ENCODE data around the gene GNMT. TPM values are rescaled to one million over a fixed set of nuclear protein-coding genes. Genes with fewer than 3 reads are reported as not detected.

Gene GNMT
- total and polyA plus RNA-seq, 9 of the 15 experiments (the other 6 are each of a cell fraction or from before 2014, with no cell fraction given), result 0.11 to 0.29 (median 0.15) TPM; not detected in 6

DNA sequence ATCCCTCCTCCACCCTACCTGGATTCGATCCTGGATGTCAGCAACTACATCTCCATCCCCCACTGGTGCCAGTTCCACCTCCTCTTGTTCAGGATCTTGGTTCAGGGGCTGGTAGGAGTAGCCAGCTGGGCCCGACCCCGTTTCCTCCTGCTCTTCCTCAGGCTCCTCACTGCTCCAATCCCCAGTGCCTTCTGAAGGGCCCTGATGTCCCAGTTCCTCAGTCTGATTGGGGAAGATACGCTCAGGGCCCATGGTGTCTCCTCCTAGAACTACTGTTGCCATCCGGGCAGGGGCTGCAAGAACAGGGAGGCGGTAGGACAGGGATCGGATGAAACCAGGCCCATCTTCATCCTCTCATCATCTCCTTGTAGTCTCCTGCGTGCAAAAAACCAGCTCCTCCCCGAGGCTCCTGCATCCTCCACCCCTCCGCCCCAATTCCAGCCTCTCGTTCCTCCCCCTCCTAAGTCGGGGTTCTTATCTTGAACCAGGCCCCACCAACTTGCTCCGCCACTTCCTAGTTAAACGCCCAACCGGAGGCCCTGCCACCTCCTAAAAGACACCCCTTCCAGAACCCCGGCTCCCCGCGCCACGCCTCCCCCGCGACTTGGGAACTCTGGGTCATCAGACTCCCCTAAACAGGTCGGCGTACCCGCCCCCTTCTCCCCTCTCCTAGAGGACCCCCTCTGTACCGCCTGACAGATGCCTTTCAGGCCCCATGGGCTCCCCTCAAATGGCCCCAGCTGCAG is 52.7 kb downstream of the GNMT start:
- peak; percentile 20 for ATAC-seq
- H3K36me3 ChIP-seq (ENCODE audit: control insufficient read depth, insufficient read depth, low read length), result peaks cover 70% of the 10 kb centered on the region
- peak; percentile 90; the same call in 1 of the 2 replicates for TF ChIP-seq GTF2E2 (tag; IDR thresholded peaks at IDR 0.05)
- TF ChIP-seq ZNF121 (CRISPR knock-in tag; conservative IDR thresholded peaks at IDR 0.05), result 0 out of 2 replicates have a peak, but pooled peaks have one; percentile 22
- 0 out of 4 replicates have a peak, but pooled peaks of 1 of the 2 experiments have one; percentile 22 for TF ChIP-seq ETV6 (IDR thresholded peaks at IDR 0.05; ENCODE audit: borderline replicate concordance in 1 of 2, low read depth in 2 of 2, low read length in 1 of 2)
- peak; percentile 18; the same call in 1 of the 2 replicates for TF ChIP-seq ETV6 (CRISPR knock-in tag; IDR thresholded peaks at IDR 0.05; ENCODE audit: borderline replicate concordance)
- peak; percentile 55; the same call in 1 of the 2 replicates for TF ChIP-seq EP400 (IDR thresholded peaks at IDR 0.05)
- TF ChIP-seq, protein P1, sequence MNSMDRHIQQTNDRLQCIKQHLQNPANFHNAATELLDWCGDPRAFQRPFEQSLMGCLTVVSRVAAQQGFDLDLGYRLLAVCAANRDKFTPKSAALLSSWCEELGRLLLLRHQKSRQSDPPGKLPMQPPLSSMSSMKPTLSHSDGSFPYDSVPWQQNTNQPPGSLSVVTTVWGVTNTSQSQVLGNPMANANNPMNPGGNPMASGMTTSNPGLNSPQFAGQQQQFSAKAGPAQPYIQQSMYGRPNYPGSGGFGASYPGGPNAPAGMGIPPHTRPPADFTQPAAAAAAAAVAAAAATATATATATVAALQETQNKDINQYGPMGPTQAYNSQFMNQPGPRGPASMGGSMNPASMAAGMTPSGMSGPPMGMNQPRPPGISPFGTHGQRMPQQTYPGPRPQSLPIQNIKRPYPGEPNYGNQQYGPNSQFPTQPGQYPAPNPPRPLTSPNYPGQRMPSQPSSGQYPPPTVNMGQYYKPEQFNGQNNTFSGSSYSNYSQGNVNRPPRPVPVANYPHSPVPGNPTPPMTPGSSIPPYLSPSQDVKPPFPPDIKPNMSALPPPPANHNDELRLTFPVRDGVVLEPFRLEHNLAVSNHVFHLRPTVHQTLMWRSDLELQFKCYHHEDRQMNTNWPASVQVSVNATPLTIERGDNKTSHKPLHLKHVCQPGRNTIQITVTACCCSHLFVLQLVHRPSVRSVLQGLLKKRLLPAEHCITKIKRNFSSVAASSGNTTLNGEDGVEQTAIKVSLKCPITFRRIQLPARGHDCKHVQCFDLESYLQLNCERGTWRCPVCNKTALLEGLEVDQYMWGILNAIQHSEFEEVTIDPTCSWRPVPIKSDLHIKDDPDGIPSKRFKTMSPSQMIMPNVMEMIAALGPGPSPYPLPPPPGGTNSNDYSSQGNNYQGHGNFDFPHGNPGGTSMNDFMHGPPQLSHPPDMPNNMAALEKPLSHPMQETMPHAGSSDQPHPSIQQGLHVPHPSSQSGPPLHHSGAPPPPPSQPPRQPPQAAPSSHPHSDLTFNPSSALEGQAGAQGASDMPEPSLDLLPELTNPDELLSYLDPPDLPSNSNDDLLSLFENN (IDR thresholded peaks at IDR 0.05; ENCODE audit: low read depth in 2 of 2, low read length in 2 of 2), result peak in 1 of 2 experiments; percentile 7; a peak in 1 of 4 replicates
- TF ChIP-seq L3MBTL2 (IDR thresholded peaks at IDR 0.05), result no peak
- TF ChIP-seq PHF21A (IDR thresholded peaks at IDR 0.05; ENCODE audit: borderline replicate concordance, low read depth), result no peak
- peak; percentile 34; the same call in 1 of the 2 replicates for TF ChIP-seq ZBTB9 (CRISPR knock-in tag; IDR thresholded peaks at IDR 0.05)
- TF ChIP-seq ZNF146 (CRISPR knock-in tag; IDR thresholded peaks at IDR 0.05; ENCODE audit: unreplicated experiment), result no peak
- peak; percentile 85 for TF ChIP-seq ZNF263 (CRISPR knock-in tag; IDR thresholded peaks at IDR 0.05; ENCODE audit: borderline replicate concordance)
- TF ChIP-seq, protein P2, sequence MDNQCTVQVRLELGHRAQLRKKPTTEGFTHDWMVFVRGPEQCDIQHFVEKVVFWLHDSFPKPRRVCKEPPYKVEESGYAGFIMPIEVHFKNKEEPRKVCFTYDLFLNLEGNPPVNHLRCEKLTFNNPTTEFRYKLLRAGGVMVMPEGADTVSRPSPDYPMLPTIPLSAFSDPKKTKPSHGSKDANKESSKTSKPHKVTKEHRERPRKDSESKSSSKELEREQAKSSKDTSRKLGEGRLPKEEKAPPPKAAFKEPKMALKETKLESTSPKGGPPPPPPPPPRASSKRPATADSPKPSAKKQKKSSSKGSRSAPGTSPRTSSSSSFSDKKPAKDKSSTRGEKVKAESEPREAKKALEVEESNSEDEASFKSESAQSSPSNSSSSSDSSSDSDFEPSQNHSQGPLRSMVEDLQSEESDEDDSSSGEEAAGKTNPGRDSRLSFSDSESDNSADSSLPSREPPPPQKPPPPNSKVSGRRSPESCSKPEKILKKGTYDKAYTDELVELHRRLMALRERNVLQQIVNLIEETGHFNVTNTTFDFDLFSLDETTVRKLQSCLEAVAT (IDR thresholded peaks at IDR 0.05), result no peak
- 0 out of 2 replicates have a peak, but pooled peaks have one; percentile 59 for TF ChIP-seq SMARCE1 (IDR thresholded peaks at IDR 0.05)

More for the DNA sequence above, 52.7 kb downstream of the GNMT start:
- Histone ChIP-seq H3K9me1 (ENCODE audit: control insufficient read depth, insufficient read depth, low read length) (no peaks in the 10 kb centered on the region), H3K4me1 (replicated peaks in 1 of 2; ENCODE audit: control insufficient read depth in 2 of 2, insufficient read depth in 2 of 2, low read length in 2 of 2) (peaks cover 34 to 37% of the 10 kb centered on the region in 2 experiments; a peak in 4 of 5 replicates), H3K4me2 (ENCODE audit: insufficient read depth, low read length) (peak overlapping the region; percentile 96), H3K27me3 (ENCODE audit: control insufficient read depth in 2 of 2, insufficient read depth in 2 of 2, low read length in 2 of 2) (no peaks in the 10 kb centered on the region), H3K79me2 (ENCODE audit: control insufficient read depth, insufficient read depth, low read length) (peaks cover 49% of the 10 kb centered on the region), H3K4me3 (peak overlapping the region; percentile 79), H2AFZ (ENCODE audit: low read depth, low read length) (peak overlapping the region; percentile 82), H3K27ac (ENCODE audit: extremely low read depth, low read depth, low read length) (peak overlapping the region; percentile 74), H3K9me3 (replicated peaks; ENCODE audit: control insufficient read depth, insufficient read depth, low read depth, low read length) (no peaks in the 10 kb centered on the region), H3K9ac (ENCODE audit: insufficient read depth in 1 of 2, low read depth in 2 of 2, low read length in 2 of 2) (peak overlapping the region; percentile 66 to 92), H4K20me1 (replicated peaks; ENCODE audit: control insufficient read depth, insufficient read depth, low read length) (peaks cover 4% of the 10 kb centered on the region; the same call in 1 of the 2 replicates)
- DNase-seq (ENCODE audit: extremely low read depth in 1 of 4, low spot score in 3 of 4) (peak in 2 of 4 experiments; percentile 73 to 83), FAIRE-seq (no peak)
- in situ Hi-C loops (cut with MboI) (no loop called here), intact Hi-C loops (cut with micrococcal nuclease) (no loop called here)
- 2% methylated on average over 23 of the region's 25 CpGs for WGBS (ENCODE audit: insufficient coverage, low coverage, missing lambda C conversion rate)
- ChIA-PET CTCF (ENCODE audit: low intra/inter-chr PET ratio) (no interaction called here), POLR2A (interaction anchor here (0.5 to 3.9 kb wide), 28 partner anchors 9 to 1389 kb away, joined by 3 to 23 read pairs (median 4); partner anchors contain the start of genes CNPY3, CUL7, KLC4 and MRPL2)
- BruUV-seq (replicated peaks), result no TSS peak

Measured in K562 (cell line).